H1 (cell line): ENCODE results near the gene TFAP2E. TPM values are rescaled to one million over a fixed set of nuclear protein-coding genes. Genes with fewer than 3 reads are reported as not detected.

ENCODE experiments used
- CREB1 ChIP-seq: IDR thresholded peaks from 2 replicates; pipeline ENCODE4 v1.6.1; 2012; ENCODE audit warnings: inconsistent platforms
- JUND ChIP-seq: IDR thresholded peaks from 2 replicates; pipeline ENCODE4 v1.6.1; 2011; ENCODE audit warnings: mild to moderate bottlenecking, improper control_type of control experiment, low read length
- POLR2AphosphoS5 ChIP-seq: IDR thresholded peaks from 2 replicates; pipeline ENCODE4 v1.6.1; 2011; ENCODE audit warnings: low read depth, low read length
- SIN3A ChIP-seq, 2 experiments: IDR thresholded peaks in 1 of 2; conservative IDR thresholded peaks in 1 of 2; 2 replicates each; pipeline ENCODE4 v1.6.1; 2011 to 2012; ENCODE audit warnings: low read length in 2 of 2, improper control_type of control experiment in 1 of 2, low read depth in 1 of 2, mild to moderate bottlenecking in 1 of 2
- TEAD4 ChIP-seq: IDR thresholded peaks from 2 replicates; pipeline ENCODE4 v1.6.1; 2012; ENCODE audit warnings: low read depth, low read length, inconsistent platforms, mixed read lengths
- ZNF274 ChIP-seq: IDR thresholded peaks from 2 replicates; pipeline ENCODE4 v1.7.0; 2012; ENCODE audit warnings: low read length, borderline replicate concordance; ENCODE audit errors: extremely low read depth
- polyA plus RNA-seq, 7 experiments: library from polyadenylated mRNA; depleted of rRNA in 3 of 7; stranded (reverse) in 5 of 7; unstranded in 2 of 7; fragments of >200 nt in 5 of 7; fragments of 200-250 nt in 2 of 7; gene quantifications; 1 replicate in 5 of 7; 2 replicates in 1 of 7; 4 replicates in 1 of 7; pipeline versions ENCODE4 v1.2.1 to v1.2.3, GENCODE V29; 2011 to 2013; ENCODE audit warnings: missing spikeins in 2 of 7, mixed read lengths in 2 of 7
- total RNA-seq: library from RNA; stranded (reverse); fragmentation: NEBNext Ultra II Directional; extraction: Animal tissue kit (Norgen Biotek cat#: 25700); gene quantifications from 2 replicates; pipeline ENCODE4 v1.2.1, GENCODE V29; 2021
- TF ChIP-seq, protein P1 (sequence below): fragments of 300-600 bp; sonication (generic); IDR thresholded peaks from 2 replicates; pipeline ENCODE4 v1.7.1; 2012; ENCODE audit warnings: low read length, moderate library complexity, mild to moderate bottlenecking, inconsistent platforms; ENCODE audit not compliant: insufficient replicate concordance

Gene TFAP2E
- total and polyA plus RNA-seq, 2 of the 8 experiments (the other 6 are each of a cell fraction or from before 2014, with no cell fraction given) = 0.24 to 0.50 TPM

DNA sequence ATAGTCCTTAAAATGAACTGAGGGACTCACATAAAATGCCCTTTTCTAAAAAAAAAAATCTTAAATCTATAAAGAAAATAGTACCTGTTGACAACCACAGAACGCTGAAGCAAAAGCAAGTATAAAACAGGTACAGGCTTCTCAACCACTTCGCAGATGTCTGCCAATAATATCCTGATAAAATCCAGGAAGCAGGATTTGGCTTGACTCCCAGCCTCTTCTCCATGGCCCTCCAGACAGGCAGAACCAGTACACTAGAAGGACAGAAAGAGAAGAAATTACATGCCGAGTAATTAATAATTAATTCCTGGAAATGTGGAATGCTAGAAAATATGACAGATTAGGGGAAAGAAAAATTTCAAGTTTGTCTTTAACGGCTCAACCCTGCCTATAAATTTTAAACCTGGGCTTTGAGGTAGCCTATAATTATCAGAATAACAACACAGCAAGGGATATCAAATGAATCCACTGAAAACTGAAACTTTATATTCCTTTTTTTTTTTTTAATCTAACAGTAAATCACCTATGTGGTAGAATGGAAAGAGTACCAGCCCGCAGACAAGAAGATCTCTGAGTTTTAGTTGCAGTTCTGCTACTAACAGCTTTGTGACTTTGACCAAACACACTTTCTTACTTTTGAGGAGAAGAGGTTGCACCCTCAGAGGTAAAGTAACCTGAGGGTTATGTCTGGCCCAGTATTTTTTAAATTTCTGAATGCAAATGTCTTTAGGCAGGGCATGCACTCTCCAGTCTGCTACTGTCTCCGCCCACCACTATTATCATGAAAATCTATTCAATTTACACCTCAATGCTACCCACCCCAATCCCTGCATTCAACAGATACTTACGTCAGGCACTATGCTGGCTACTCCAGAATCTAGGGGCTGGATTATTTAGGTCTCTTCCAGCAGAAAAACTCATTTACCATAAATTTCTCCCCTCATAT, 18.6 kb upstream of the TFAP2E start (continued):
- TF ChIP-seq JUND (peak; percentile 60; the same call in 1 of the 2 replicates), ZNF274 (no peak), TEAD4 (peak; percentile 31; the same call in 1 of the 2 replicates), SIN3A (conservative IDR thresholded peaks at IDR 0.05 in 1 of 2, IDR thresholded peaks at IDR 0.05 in 1 of 2; ENCODE audit: low read depth in 1 of 2, low read length in 2 of 2) (no peak; a peak in 1 of 4 replicates), CREB1 (peak; percentile 46; the same call in 1 of the 2 replicates), POLR2AphosphoS5 (no peak)
- TF ChIP-seq, protein P1, sequence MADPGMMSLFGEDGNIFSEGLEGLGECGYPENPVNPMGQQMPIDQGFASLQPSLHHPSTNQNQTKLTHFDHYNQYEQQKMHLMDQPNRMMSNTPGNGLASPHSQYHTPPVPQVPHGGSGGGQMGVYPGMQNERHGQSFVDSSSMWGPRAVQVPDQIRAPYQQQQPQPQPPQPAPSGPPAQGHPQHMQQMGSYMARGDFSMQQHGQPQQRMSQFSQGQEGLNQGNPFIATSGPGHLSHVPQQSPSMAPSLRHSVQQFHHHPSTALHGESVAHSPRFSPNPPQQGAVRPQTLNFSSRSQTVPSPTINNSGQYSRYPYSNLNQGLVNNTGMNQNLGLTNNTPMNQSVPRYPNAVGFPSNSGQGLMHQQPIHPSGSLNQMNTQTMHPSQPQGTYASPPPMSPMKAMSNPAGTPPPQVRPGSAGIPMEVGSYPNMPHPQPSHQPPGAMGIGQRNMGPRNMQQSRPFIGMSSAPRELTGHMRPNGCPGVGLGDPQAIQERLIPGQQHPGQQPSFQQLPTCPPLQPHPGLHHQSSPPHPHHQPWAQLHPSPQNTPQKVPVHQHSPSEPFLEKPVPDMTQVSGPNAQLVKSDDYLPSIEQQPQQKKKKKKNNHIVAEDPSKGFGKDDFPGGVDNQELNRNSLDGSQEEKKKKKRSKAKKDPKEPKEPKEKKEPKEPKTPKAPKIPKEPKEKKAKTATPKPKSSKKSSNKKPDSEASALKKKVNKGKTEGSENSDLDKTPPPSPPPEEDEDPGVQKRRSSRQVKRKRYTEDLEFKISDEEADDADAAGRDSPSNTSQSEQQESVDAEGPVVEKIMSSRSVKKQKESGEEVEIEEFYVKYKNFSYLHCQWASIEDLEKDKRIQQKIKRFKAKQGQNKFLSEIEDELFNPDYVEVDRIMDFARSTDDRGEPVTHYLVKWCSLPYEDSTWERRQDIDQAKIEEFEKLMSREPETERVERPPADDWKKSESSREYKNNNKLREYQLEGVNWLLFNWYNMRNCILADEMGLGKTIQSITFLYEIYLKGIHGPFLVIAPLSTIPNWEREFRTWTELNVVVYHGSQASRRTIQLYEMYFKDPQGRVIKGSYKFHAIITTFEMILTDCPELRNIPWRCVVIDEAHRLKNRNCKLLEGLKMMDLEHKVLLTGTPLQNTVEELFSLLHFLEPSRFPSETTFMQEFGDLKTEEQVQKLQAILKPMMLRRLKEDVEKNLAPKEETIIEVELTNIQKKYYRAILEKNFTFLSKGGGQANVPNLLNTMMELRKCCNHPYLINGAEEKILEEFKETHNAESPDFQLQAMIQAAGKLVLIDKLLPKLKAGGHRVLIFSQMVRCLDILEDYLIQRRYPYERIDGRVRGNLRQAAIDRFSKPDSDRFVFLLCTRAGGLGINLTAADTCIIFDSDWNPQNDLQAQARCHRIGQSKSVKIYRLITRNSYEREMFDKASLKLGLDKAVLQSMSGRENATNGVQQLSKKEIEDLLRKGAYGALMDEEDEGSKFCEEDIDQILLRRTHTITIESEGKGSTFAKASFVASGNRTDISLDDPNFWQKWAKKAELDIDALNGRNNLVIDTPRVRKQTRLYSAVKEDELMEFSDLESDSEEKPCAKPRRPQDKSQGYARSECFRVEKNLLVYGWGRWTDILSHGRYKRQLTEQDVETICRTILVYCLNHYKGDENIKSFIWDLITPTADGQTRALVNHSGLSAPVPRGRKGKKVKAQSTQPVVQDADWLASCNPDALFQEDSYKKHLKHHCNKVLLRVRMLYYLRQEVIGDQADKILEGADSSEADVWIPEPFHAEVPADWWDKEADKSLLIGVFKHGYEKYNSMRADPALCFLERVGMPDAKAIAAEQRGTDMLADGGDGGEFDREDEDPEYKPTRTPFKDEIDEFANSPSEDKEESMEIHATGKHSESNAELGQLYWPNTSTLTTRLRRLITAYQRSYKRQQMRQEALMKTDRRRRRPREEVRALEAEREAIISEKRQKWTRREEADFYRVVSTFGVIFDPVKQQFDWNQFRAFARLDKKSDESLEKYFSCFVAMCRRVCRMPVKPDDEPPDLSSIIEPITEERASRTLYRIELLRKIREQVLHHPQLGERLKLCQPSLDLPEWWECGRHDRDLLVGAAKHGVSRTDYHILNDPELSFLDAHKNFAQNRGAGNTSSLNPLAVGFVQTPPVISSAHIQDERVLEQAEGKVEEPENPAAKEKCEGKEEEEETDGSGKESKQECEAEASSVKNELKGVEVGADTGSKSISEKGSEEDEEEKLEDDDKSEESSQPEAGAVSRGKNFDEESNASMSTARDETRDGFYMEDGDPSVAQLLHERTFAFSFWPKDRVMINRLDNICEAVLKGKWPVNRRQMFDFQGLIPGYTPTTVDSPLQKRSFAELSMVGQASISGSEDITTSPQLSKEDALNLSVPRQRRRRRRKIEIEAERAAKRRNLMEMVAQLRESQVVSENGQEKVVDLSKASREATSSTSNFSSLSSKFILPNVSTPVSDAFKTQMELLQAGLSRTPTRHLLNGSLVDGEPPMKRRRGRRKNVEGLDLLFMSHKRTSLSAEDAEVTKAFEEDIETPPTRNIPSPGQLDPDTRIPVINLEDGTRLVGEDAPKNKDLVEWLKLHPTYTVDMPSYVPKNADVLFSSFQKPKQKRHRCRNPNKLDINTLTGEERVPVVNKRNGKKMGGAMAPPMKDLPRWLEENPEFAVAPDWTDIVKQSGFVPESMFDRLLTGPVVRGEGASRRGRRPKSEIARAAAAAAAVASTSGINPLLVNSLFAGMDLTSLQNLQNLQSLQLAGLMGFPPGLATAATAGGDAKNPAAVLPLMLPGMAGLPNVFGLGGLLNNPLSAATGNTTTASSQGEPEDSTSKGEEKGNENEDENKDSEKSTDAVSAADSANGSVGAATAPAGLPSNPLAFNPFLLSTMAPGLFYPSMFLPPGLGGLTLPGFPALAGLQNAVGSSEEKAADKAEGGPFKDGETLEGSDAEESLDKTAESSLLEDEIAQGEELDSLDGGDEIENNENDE = no peak
